IMR-90 (cell line): ENCODE results near the gene SPPL2C. TPM values are rescaled to one million over a fixed set of nuclear protein-coding genes. Genes with fewer than 3 reads are reported as not detected.

Experiments used
- ATAC-seq: fragments of 200-7000 bp; cut with Tn5 transposase; 2 replicates; pipeline ENCODE4 v1.9.1; 2020; ENCODE audit warnings: low read depth, mild to moderate bottlenecking, moderate library complexity
- BruUV-seq: library from RNA; stranded (reverse); fragments of 400-500 nt; replicated peaks from 2 replicates; lab custom pipeline; 2021; lab: Mats Ljungman, UMichigan
- CTCF ChIA-PET: fragments of 300-600 bp; formaldehyde crosslinking; extraction: SDS; loops from one replicate; lab custom pipeline; 2021; ENCODE audit warnings: antibody characterized with exemption; lab: Yijun Ruan, JAX
- POLR2A ChIA-PET: fragments of 300-600 bp; sonication (Branson Sonifier 250); formaldehyde crosslinking; loops from one replicate; lab custom pipeline; 2022; ENCODE audit warnings: antibody characterized with exemption; ENCODE audit not compliant: unreplicated experiment; lab: Charles Lee
- DNase-seq: peaks from one replicate; pipeline ENCODE4 v3.0.0; 2013
- H2AFZ ChIP-seq: replicated peaks from 2 replicates; pipeline ENCODE3; 2013; ENCODE audit warnings: low read length, mild to moderate bottlenecking; ENCODE audit not compliant: poor library complexity
- H2AK5ac ChIP-seq: 2 replicates; pipeline ENCODE4 v1.6.1; 2013; ENCODE audit warnings: low read depth, low read length, inconsistent platforms
- H2AK9ac ChIP-seq: replicated peaks from 2 replicates; pipeline ENCODE3; 2013; ENCODE audit warnings: mild to moderate bottlenecking, low read depth, low read length, moderate library complexity; ENCODE audit not compliant: poor library complexity
- H2BK120ac ChIP-seq: 2 replicates; pipeline ENCODE4 v1.6.1; 2013; ENCODE audit warnings: low read depth, low read length, inconsistent platforms
- H2BK15ac ChIP-seq: 3 replicates; pipeline ENCODE4 v1.6.1; 2013; ENCODE audit warnings: low read depth, low read length, inconsistent platforms
- H2BK20ac ChIP-seq: 2 replicates; pipeline ENCODE4 v1.6.1; 2013; ENCODE audit warnings: low read depth, mild to moderate bottlenecking, inconsistent platforms, low read length, moderate library complexity
- H2BK5ac ChIP-seq: 2 replicates; pipeline ENCODE4 v1.6.1; 2013; ENCODE audit warnings: mild to moderate bottlenecking, low read depth, low read length, inconsistent platforms; ENCODE audit not compliant: poor library complexity, severe bottlenecking
- H3K14ac ChIP-seq: replicated peaks from 2 replicates; pipeline ENCODE4 v1.6.1; 2013; ENCODE audit warnings: low read depth, low read length, inconsistent platforms
- H3K18ac ChIP-seq: 2 replicates; pipeline ENCODE4 v1.6.1; 2013; ENCODE audit warnings: low read depth, low read length, control low read depth
- H3K23ac ChIP-seq: 2 replicates; pipeline ENCODE4 v1.6.1; 2013; ENCODE audit warnings: low read depth, low read length, inconsistent platforms
- H3K27ac ChIP-seq: 2 replicates; pipeline ENCODE4 v1.5.1; 2013; ENCODE audit warnings: mild to moderate bottlenecking, control low read depth, low read length; ENCODE audit not compliant: insufficient read depth
- H3K27me3 ChIP-seq: 2 replicates; pipeline ENCODE4 v1.6.1; 2013; ENCODE audit warnings: low read length; ENCODE audit not compliant: control insufficient read depth, insufficient read depth
- H3K36me3 ChIP-seq: 2 replicates; pipeline ENCODE4 v1.6.1; 2013; ENCODE audit warnings: low read length, mixed read lengths; ENCODE audit not compliant: control insufficient read depth, insufficient read depth
- H3K4ac ChIP-seq: 2 replicates; pipeline ENCODE4 v1.6.1; 2013; ENCODE audit warnings: low read depth, low read length, inconsistent platforms
- H3K4me1 ChIP-seq: 2 replicates; pipeline ENCODE4 v1.6.1; 2013; ENCODE audit warnings: low read length, mixed read lengths; ENCODE audit not compliant: control insufficient read depth, insufficient read depth
- H3K4me2 ChIP-seq: 2 replicates; pipeline ENCODE4 v1.6.1; 2013; ENCODE audit warnings: low read depth, mild to moderate bottlenecking, control low read depth, low read length, moderate library complexity
- H3K4me3 ChIP-seq: 2 replicates; pipeline ENCODE4 v1.5.1; 2013; ENCODE audit warnings: low read depth, mild to moderate bottlenecking, control low read depth, low read length, moderate library complexity; ENCODE audit not compliant: insufficient read depth
- H3K56ac ChIP-seq: 2 replicates; pipeline ENCODE4 v1.6.1; 2013; ENCODE audit warnings: low read length, inconsistent platforms; ENCODE audit not compliant: insufficient read depth; ENCODE audit errors: extremely low read depth
- H3K79me1 ChIP-seq, 2 experiments: 2 replicates each; pipeline ENCODE4 v1.6.1; 2013; ENCODE audit warnings: low read length in 2 of 2, inconsistent platforms in 1 of 2, low read depth in 1 of 2
- H3K9ac ChIP-seq: 2 replicates; pipeline ENCODE4 v1.6.1; 2013; ENCODE audit warnings: low read depth, low read length, control low read depth
- H3K9me1 ChIP-seq: 2 replicates; pipeline ENCODE4 v1.6.1; 2013; ENCODE audit warnings: low read length, inconsistent platforms; ENCODE audit not compliant: insufficient read depth
- H3K9me3 ChIP-seq: 2 replicates; pipeline ENCODE4 v1.6.1; 2013; ENCODE audit warnings: low read length; ENCODE audit not compliant: control insufficient read depth, insufficient read depth
- H4K20me1 ChIP-seq: 2 replicates; pipeline ENCODE4 v1.6.1; 2013; ENCODE audit warnings: low read length, inconsistent platforms; ENCODE audit not compliant: insufficient read depth
- H4K5ac ChIP-seq: 2 replicates; pipeline ENCODE4 v1.6.1; 2013; ENCODE audit warnings: mild to moderate bottlenecking, low read depth, low read length, control low read depth
- H4K8ac ChIP-seq, 2 experiments: 2 replicates each; pipeline ENCODE4 v1.6.1; 2013; ENCODE audit warnings: low read depth in 2 of 2, low read length in 2 of 2, control low read depth in 1 of 2, inconsistent platforms in 1 of 2
- H4K91ac ChIP-seq: 2 replicates; pipeline ENCODE4 v1.6.1; 2013; ENCODE audit warnings: low read depth, low read length, inconsistent platforms; ENCODE audit not compliant: insufficient read depth
- CEBPB ChIP-seq: IDR thresholded peaks from 2 replicates; pipeline ENCODE4 v1.6.1; 2012; ENCODE audit warnings: low read depth, low read length, improper control_type of control experiment
- CHD1 ChIP-seq: IDR thresholded peaks from 2 replicates; pipeline ENCODE4 v1.6.1; 2012; ENCODE audit warnings: low read depth, low read length, improper control_type of control experiment
- FOS ChIP-seq: fragments of 150-350 bp; IDR thresholded peaks from 2 replicates; pipeline ENCODE4 v1.6.1; 2016; ENCODE audit warnings: low read depth, low read length
- MAFK ChIP-seq: IDR thresholded peaks from 2 replicates; pipeline ENCODE4 v1.6.1; 2012; ENCODE audit warnings: low read depth, low read length, improper control_type of control experiment
- MAZ ChIP-seq: IDR thresholded peaks from 2 replicates; pipeline ENCODE4 v1.6.1; 2012; ENCODE audit warnings: low read depth, mild to moderate bottlenecking, low read length, improper control_type of control experiment, moderate library complexity, borderline replicate concordance
- NFE2L2 ChIP-seq: fragments of 150-350 bp; IDR thresholded peaks from 2 replicates; pipeline ENCODE4 v1.6.1; 2016; ENCODE audit warnings: low read depth, mild to moderate bottlenecking, low read length
- POLR2A ChIP-seq: IDR thresholded peaks from 2 replicates; pipeline ENCODE4 v1.6.1; 2012; ENCODE audit warnings: mild to moderate bottlenecking, low read depth, low read length
- RAD21 ChIP-seq: IDR thresholded peaks from 2 replicates; pipeline ENCODE4 v1.6.1; 2012; ENCODE audit warnings: low read length, improper control_type of control experiment
- RCOR1 ChIP-seq: IDR thresholded peaks from 2 replicates; pipeline ENCODE4 v1.6.1; 2012; ENCODE audit warnings: mild to moderate bottlenecking, low read length, improper control_type of control experiment; ENCODE audit not compliant: insufficient replicate concordance
- RFX5 ChIP-seq: IDR thresholded peaks from 2 replicates; pipeline ENCODE4 v1.8.0; 2012; ENCODE audit warnings: low read depth, mild to moderate bottlenecking, low read length, moderate library complexity
- SMC3 ChIP-seq: fragments of 150-350 bp; IDR thresholded peaks from 2 replicates; pipeline ENCODE4 v1.6.1; 2016; ENCODE audit warnings: low read depth, mild to moderate bottlenecking, antibody characterized with exemption, low read length, moderate library complexity
- WGBS, 2 experiments: methylation state at CpG; one replicate each; pipeline versions ENCODE4 v1.1.5 to v1.1.7; 2013; ENCODE audit warnings: missing lambda C conversion rate in 2 of 2; ENCODE audit not compliant: insufficient read length in 1 of 2; ENCODE audit errors: extremely low coverage in 2 of 2; 5-methylcytosine and 5-hydroxymethylcytosine counted together
- dilution Hi-C: fragments of 300-500 bp; cut with HindIII; formaldehyde crosslinking; loops from one replicate; pipeline ENCODE4 v1.14.3; 2018; ENCODE audit warnings: low sequenced_read_pairs; ENCODE audit not compliant: unreplicated experiment
- in situ Hi-C: fragments of 300-500 bp; cut with MboI; formaldehyde crosslinking; loops from 3 replicates; pipeline ENCODE4 v1.14.3; 2019; ENCODE audit warnings: low sequenced_read_pairs, inconsistent platforms, mixed read lengths
- intact Hi-C: fragments of 100-400 bp; cut with micrococcal nuclease; formaldehyde crosslinking; loops from 2 replicates; pipeline ENCODE4 v1.10.0; 2022
- polyA plus RNA-seq, 3 experiments: library from polyadenylated mRNA; depleted of rRNA; stranded (reverse); fragments of >200 nt; gene quantifications; 2 replicates each; pipeline ENCODE4 v1.2.3, GENCODE V29; 2012; ENCODE audit warnings: low replicate concordance in 1 of 3
- total RNA-seq: library from RNA; depleted of rRNA; stranded (reverse); fragments of >200 nt; gene quantifications from 2 replicates; pipeline ENCODE4 v1.2.3, GENCODE V29; 2012

SPPL2C gene
- total and polyA plus RNA-seq, 2 of the 4 experiments (the other 2 are of a cell fraction): not detected

- Histone ChIP-seq H2AK9ac (no peak overlapping the region), H3K23ac (no peak overlapping the region), H4K91ac (no peak overlapping the region), H2BK20ac (no peak overlapping the region), H4K5ac (no peak overlapping the region), H3K27ac (no peak overlapping the region), H2BK5ac (no peak overlapping the region), H3K9ac (no peak overlapping the region), H3K9me1 (no peaks in the 10 kb centered on the region), H3K4ac (no peak overlapping the region), H2BK120ac (no peak overlapping the region), H3K56ac (no peak overlapping the region), H2AK5ac (no peak overlapping the region), H2AFZ (no peak overlapping the region), H3K18ac (no peak overlapping the region), H4K8ac (no peak overlapping the region), H3K14ac (no peak overlapping the region), H3K4me2 (no peak overlapping the region), H3K4me3 (no peak overlapping the region), H3K79me1 (no peaks in the 10 kb centered on the region), H3K4me1 (no peaks in the 10 kb centered on the region), H3K36me3 (no peaks in the 10 kb centered on the region), H3K9me3 (no peaks in the 10 kb centered on the region), H4K20me1 (no peaks in the 10 kb centered on the region), H3K27me3 (peaks cover 22% of the 10 kb centered on the region), H2BK15ac (no peak overlapping the region)
- dilution Hi-C loops (no loop called here), in situ Hi-C loops (no loop called here), intact Hi-C loops (no loop called here)
- POLR2A ChIA-PET: no interaction called here
- ATAC-seq (no peak), DNase-seq (no peak)
- no peak for TF ChIP-seq MAFK
- no peak for TF ChIP-seq CHD1
- no peak for TF ChIP-seq RAD21
- no peak for TF ChIP-seq FOS
- no peak for TF ChIP-seq SMC3
- no peak for TF ChIP-seq NFE2L2
- no peak for TF ChIP-seq CEBPB
- TF ChIP-seq MAZ: no peak
- TF ChIP-seq POLR2A: no peak
- no peak for TF ChIP-seq RFX5
- no peak for TF ChIP-seq RCOR1
- no CpG with 5 or more reads among the region's 3 CpGs for WGBS, 2 experiments
- BruUV-seq: no TSS peak
- CTCF ChIA-PET: no interaction called here
Observed at GRCh38 chr17:45812102-45812501, 32.6 kb upstream of the SPPL2C start.
